ENCODE data around the gene PAM. TPM values are rescaled to one million over a fixed set of nuclear protein-coding genes. Genes with fewer than 3 reads are reported as not detected.

PAM gene
- total RNA-seq, 3 donors from 2014 or later: 159 to 227 (median 193) TPM

DNA sequence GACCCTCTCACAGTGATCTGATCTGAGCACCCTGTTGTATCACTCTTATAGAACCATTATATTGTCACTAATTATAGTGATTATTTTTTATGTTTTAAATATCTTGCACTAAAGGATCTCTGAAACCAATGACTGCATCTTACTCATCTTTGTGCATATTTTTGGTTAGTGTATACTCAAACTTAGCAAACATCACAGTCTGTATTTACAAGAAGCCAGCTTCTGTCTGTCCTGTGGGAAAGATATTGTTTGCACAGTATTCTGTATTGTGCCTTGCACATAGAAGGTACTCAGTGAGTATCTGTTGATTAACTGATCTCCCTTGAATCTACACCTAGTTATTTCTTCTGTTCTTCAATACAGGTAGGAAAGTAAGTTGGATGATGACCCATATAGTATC is 131.5 kb downstream of the PAM start:
- no peaks in the 10 kb centered on the region for H3K4me1 ChIP-seq
- no peaks in the 10 kb centered on the region for H3K36me3 ChIP-seq
- TF ChIP-seq POLR2AphosphoS5 (IDR thresholded peaks at IDR 0.05): no peak
- no peak for TF ChIP-seq POLR2A (IDR thresholded peaks at IDR 0.05)
- TF ChIP-seq CTCF (IDR thresholded peaks at IDR 0.05): no peak
- no peaks in the 10 kb centered on the region for H3K9me3 ChIP-seq
- DNase-seq (ENCODE audit: low spot score in 2 of 2): no peak
- H3K27me3 ChIP-seq: no peaks in the 10 kb centered on the region
- intact Hi-C loops (cut with DNase I; ENCODE audit: low total_unique reads): no loop called here
- H3K4me3 ChIP-seq: no peak overlapping the region
- no peak overlapping the region for H3K27ac ChIP-seq

DNA sequence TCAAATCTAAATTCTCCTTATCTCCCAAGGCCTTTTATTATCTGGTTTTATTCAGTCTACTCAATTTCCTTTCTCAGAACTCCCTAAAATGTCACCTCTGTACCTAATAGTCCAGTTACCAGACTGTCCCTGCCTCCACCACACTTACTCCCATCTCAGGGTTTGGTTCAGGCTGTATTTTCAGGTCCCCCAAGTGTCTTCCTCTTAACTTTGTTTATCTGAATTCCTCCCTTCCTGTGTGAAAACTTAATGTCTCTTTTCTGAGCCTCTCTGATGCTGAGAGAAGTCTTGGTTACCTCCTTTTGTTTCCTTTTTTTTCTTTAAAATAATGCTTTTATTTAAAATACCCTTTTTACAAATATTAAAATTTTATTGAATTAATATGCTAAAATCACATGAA is 133.4 kb downstream of the PAM start:
- no peak for DNase-seq (ENCODE audit: low spot score in 2 of 2)
- H3K9me3 ChIP-seq: no peaks in the 10 kb centered on the region
- no peak overlapping the region for H3K27ac ChIP-seq
- H3K36me3 ChIP-seq: no peaks in the 10 kb centered on the region
- no peak overlapping the region for H3K4me3 ChIP-seq
- H3K27me3 ChIP-seq: no peaks in the 10 kb centered on the region
- intact Hi-C loops (cut with DNase I; ENCODE audit: low total_unique reads): no loop called here
- no peak for TF ChIP-seq CTCF (IDR thresholded peaks at IDR 0.05)
- TF ChIP-seq POLR2AphosphoS5 (IDR thresholded peaks at IDR 0.05): no peak
- TF ChIP-seq POLR2A (IDR thresholded peaks at IDR 0.05): no peak
- H3K4me1 ChIP-seq: no peaks in the 10 kb centered on the region

DNA sequence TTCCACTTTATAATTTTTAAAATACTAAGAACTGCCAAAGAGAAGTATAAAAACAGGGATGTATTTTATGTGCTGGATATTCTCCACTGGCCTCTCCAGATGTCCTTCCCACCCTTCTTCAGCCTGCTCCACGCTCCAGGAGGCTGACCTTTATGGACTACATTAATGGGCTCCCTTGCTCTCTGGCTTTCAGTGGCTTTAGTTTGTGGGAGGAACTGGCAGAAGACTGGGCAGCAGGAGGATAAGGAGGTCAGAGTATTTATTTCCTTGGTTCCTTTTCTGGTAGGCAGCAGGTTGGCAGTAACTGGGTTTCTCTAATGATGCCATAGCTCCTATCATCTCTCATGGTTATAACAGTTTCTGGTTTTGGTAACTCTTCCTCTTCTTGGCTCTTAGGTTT is 133.9 kb downstream of the PAM start:
- Histone ChIP-seq H3K27me3 (no peaks in the 10 kb centered on the region), H3K9me3 (no peaks in the 10 kb centered on the region), H3K4me3 (no peak overlapping the region), H3K27ac (no peak overlapping the region), H3K36me3 (no peaks in the 10 kb centered on the region), H3K4me1 (no peaks in the 10 kb centered on the region)
- TF ChIP-seq POLR2A (IDR thresholded peaks at IDR 0.05) (no peak), CTCF (IDR thresholded peaks at IDR 0.05) (no peak), POLR2AphosphoS5 (IDR thresholded peaks at IDR 0.05) (no peak)
- intact Hi-C loops (cut with DNase I; ENCODE audit: low total_unique reads): no loop called here
- no peak for DNase-seq (ENCODE audit: low spot score in 2 of 2)

DNA sequence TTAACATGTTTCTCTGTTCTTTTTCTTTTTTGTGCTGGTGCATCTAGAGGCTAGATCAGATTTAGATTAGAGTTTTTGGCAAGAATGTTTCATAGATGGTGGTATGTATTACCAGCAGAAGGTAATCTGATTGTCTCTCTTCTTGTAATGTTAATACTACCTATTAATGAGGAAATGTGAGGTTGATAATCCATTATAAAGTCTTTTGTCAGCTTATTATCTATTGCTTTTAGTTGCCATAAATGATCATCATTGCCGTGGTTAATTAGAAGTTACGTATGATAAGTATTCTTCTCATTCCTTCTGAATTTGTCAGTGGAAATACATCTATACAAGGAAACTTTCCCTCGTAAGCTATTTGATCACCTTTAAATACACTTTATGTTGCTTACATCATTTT is 135.0 kb downstream of the PAM start:
- Histone ChIP-seq H3K9me3 (no peaks in the 10 kb centered on the region), H3K36me3 (no peaks in the 10 kb centered on the region), H3K27ac (no peak overlapping the region), H3K4me3 (no peak overlapping the region), H3K27me3 (no peaks in the 10 kb centered on the region), H3K4me1 (no peaks in the 10 kb centered on the region)
- intact Hi-C loops (cut with DNase I; ENCODE audit: low total_unique reads): no loop called here
- no peak for DNase-seq (ENCODE audit: low spot score in 2 of 2)
- TF ChIP-seq CTCF (IDR thresholded peaks at IDR 0.05) (no peak), POLR2A (IDR thresholded peaks at IDR 0.05) (no peak), POLR2AphosphoS5 (IDR thresholded peaks at IDR 0.05) (no peak)

DNA sequence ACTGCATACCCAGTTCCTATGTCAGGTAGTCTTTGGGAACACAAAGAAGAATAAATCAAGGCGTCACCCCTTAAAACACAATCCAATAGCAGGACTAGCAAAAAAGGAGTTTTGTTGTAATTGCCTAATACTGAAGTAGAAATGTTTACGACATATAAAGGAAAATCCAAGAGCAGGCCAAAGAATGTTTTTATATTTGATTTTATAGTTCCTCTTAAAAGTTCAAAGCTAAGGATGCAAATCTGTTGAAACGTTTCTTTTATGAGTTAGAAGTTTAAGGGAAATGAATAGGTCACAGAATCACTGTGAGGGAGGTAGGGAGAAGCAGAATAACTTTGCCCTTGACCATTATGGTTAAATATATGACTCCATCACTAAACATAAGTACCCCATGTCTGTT is 136.1 kb downstream of the PAM start:
- H3K27me3 ChIP-seq: no peaks in the 10 kb centered on the region
- no peaks in the 10 kb centered on the region for H3K4me1 ChIP-seq
- H3K9me3 ChIP-seq: no peaks in the 10 kb centered on the region
- no peak overlapping the region for H3K27ac ChIP-seq
- TF ChIP-seq POLR2A (IDR thresholded peaks at IDR 0.05): no peak
- no peaks in the 10 kb centered on the region for H3K36me3 ChIP-seq
- DNase-seq (ENCODE audit: low spot score in 2 of 2): no peak
- intact Hi-C loops (cut with DNase I; ENCODE audit: low total_unique reads): no loop called here
- H3K4me3 ChIP-seq: no peak overlapping the region

DNA sequence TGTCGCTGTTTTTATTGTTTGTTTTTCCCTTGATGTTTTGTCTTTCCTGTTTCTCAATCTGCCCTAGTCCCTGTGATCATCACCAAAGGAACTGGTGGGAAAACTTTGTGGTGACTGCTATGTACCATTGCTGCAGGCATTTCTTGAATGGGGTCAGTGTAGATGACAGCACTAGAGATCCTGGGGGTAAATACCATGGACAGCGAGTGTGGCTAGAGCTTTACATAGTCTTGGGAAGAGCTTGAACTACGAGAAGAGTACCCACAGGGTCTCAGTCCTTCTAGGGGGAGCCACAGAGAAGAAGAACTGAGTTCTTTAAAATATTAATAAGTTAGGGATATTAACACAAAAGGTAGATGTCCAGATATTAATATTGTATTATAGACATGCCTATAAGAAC is 138.8 kb downstream of the PAM start:
- H3K27ac ChIP-seq: no peak overlapping the region
- no peak for DNase-seq (ENCODE audit: low spot score in 2 of 2)
- no peak overlapping the region for H3K4me3 ChIP-seq
- H3K4me1 ChIP-seq: no peaks in the 10 kb centered on the region
- TF ChIP-seq POLR2AphosphoS5 (IDR thresholded peaks at IDR 0.05): no peak
- no peak for TF ChIP-seq CTCF (IDR thresholded peaks at IDR 0.05)
- no peak for TF ChIP-seq POLR2A (IDR thresholded peaks at IDR 0.05)
- H3K9me3 ChIP-seq: no peaks in the 10 kb centered on the region
- no peaks in the 10 kb centered on the region for H3K27me3 ChIP-seq
- intact Hi-C loops (cut with DNase I; ENCODE audit: low total_unique reads): no loop called here
- no peaks in the 10 kb centered on the region for H3K36me3 ChIP-seq

All from breast epithelium (tissue), 4 donors.